Immature natural killer cell (primary cell): ENCODE results near the gene HSDL1. TPM values are rescaled to one million over a fixed set of nuclear protein-coding genes. Genes with fewer than 3 reads are reported as not detected.

ENCODE experiments used
- DNase-seq, 3 donors: peaks; one replicate each; pipeline ENCODE4 v3.0.0; 2022; ENCODE audit warnings: mixed read lengths in 1 of 3
- H3K27ac Mint-ChIP-seq, 6 donors: one replicate each; pipeline ENCODE4 v1.8.0; 2020; ENCODE audit warnings: mixed read lengths in 6 of 6, mild to moderate bottlenecking in 5 of 6, inconsistent platforms in 4 of 6, moderate library complexity in 3 of 6
- H3K27me3 Mint-ChIP-seq, 3 donors: one replicate each; pipeline ENCODE4 v1.8.0; 2020 to 2021; ENCODE audit warnings: low read depth in 3 of 3, mild to moderate bottlenecking in 3 of 3, mixed read lengths in 3 of 3, moderate library complexity in 3 of 3, inconsistent platforms in 1 of 3
- H3K36me3 Mint-ChIP-seq, 3 donors: one replicate each; pipeline ENCODE4 v1.8.0; 2020; ENCODE audit warnings: mixed read lengths in 3 of 3, inconsistent platforms in 2 of 3, mild to moderate bottlenecking in 2 of 3
- H3K4me1 Mint-ChIP-seq, 2 donors: one replicate each; pipeline ENCODE4 v1.8.0; 2020; ENCODE audit warnings: inconsistent platforms in 2 of 2, mild to moderate bottlenecking in 2 of 2, mixed read lengths in 2 of 2, moderate library complexity in 1 of 2
- H3K4me3 Mint-ChIP-seq, 5 donors: one replicate each; pipeline ENCODE4 v1.8.0; 2020; ENCODE audit warnings: mild to moderate bottlenecking in 5 of 5, mixed read lengths in 5 of 5, inconsistent platforms in 3 of 5, moderate library complexity in 3 of 5
- H3K9me3 Mint-ChIP-seq, 6 donors: one replicate each; pipeline ENCODE4 v1.8.0; 2020; ENCODE audit warnings: mild to moderate bottlenecking in 6 of 6, mixed read lengths in 6 of 6, inconsistent platforms in 4 of 6, moderate library complexity in 3 of 6
- polyA plus RNA-seq, 3 donors: library from polyadenylated mRNA; unstranded; fragments of 300-500 nt; fragmentation: Illumina TruSeq; gene quantifications; one replicate each; pipeline ENCODE4 v1.2.3, GENCODE V29; 2021

The HSDL1 gene
- polyA plus RNA-seq, 3 donors from 2014 or later = 6.9 to 13.8 (median 12.2) TPM

GRCh38 chr16:84103678-84104077 lies 41.3 kb downstream of the HSDL1 start:
- peaks cover 33 to 70% of the 10 kb centered on the region in 2 donors for H3K4me1 Mint-ChIP-seq
- no peaks in the 10 kb centered on the region for H3K9me3 Mint-ChIP-seq
- no peak for DNase-seq
- peaks cover 0 to 4% (median 0%) of the 10 kb centered on the region in 3 donors for H3K27me3 Mint-ChIP-seq
- H3K27ac Mint-ChIP-seq = no peak overlapping the region
- H3K36me3 Mint-ChIP-seq = peaks cover 5 to 8% (median 5%) of the 10 kb centered on the region in 3 donors
- no peak overlapping the region for H3K4me3 Mint-ChIP-seq

GRCh38 chr16:84098939-84099338 lies 46.0 kb downstream of the HSDL1 start:
- no peak overlapping the region for H3K27ac Mint-ChIP-seq
- H3K27me3 Mint-ChIP-seq = peaks cover 0 to 4% (median 0%) of the 10 kb centered on the region in 3 donors
- H3K9me3 Mint-ChIP-seq = no peaks in the 10 kb centered on the region
- H3K4me1 Mint-ChIP-seq = peaks cover 12 to 36% of the 10 kb centered on the region in 2 donors
- DNase-seq = no peak
- no peak overlapping the region for H3K4me3 Mint-ChIP-seq
- H3K36me3 Mint-ChIP-seq = peaks cover 5 to 35% (median 13%) of the 10 kb centered on the region in 3 donors

- H3K9me3 Mint-ChIP-seq = no peaks in the 10 kb centered on the region
- H3K27me3 Mint-ChIP-seq = peaks cover 0 to 4% (median 0%) of the 10 kb centered on the region in 3 donors
- no peak overlapping the region for H3K4me3 Mint-ChIP-seq
- H3K36me3 Mint-ChIP-seq = peaks cover 18 to 51% (median 37%) of the 10 kb centered on the region in 3 donors
- peaks cover 5 to 17% of the 10 kb centered on the region in 2 donors for H3K4me1 Mint-ChIP-seq
- DNase-seq = no peak
- H3K27ac Mint-ChIP-seq = no peak overlapping the region
Measured at GRCh38 chr16:84096447-84097005, 48.5 kb downstream of the HSDL1 start.

GRCh38 chr16:84095466-84095865 lies 49.5 kb downstream of the HSDL1 start:
- H3K9me3 Mint-ChIP-seq = no peaks in the 10 kb centered on the region
- H3K27ac Mint-ChIP-seq = no peak overlapping the region
- peaks cover 0 to 4% (median 0%) of the 10 kb centered on the region in 3 donors for H3K27me3 Mint-ChIP-seq
- H3K4me1 Mint-ChIP-seq = peaks cover 4 to 14% of the 10 kb centered on the region in 2 donors
- H3K36me3 Mint-ChIP-seq = peaks cover 20 to 58% (median 45%) of the 10 kb centered on the region in 3 donors
- no peak overlapping the region for H3K4me3 Mint-ChIP-seq
- no peak for DNase-seq

GRCh38 chr16:84093879-84094270 lies 51.1 kb downstream of the HSDL1 start:
- Mint-ChIP-seq H3K27ac (no peak overlapping the region), H3K27me3 (peaks cover 0 to 2% (median 0%) of the 10 kb centered on the region in 3 donors), H3K4me3 (no peak overlapping the region), H3K36me3 (peaks cover 24 to 65% (median 51%) of the 10 kb centered on the region in 3 donors), H3K9me3 (no peaks in the 10 kb centered on the region), H3K4me1 (peaks cover 6 to 12% of the 10 kb centered on the region in 2 donors)
- DNase-seq = no peak

- Mint-ChIP-seq H3K4me3 (no peak overlapping the region), H3K27ac (no peak overlapping the region), H3K36me3 (peaks cover 24 to 64% (median 50%) of the 10 kb centered on the region in 3 donors), H3K27me3 (peaks cover 0 to 2% (median 2%) of the 10 kb centered on the region in 3 donors), H3K9me3 (no peaks in the 10 kb centered on the region), H3K4me1 (peaks cover 12 to 14% of the 10 kb centered on the region in 2 donors)
- DNase-seq = no peak
Measured at GRCh38 chr16:84093120-84093878, 51.7 kb downstream of the HSDL1 start.

GRCh38 chr16:84091460-84091859 lies 53.5 kb downstream of the HSDL1 start:
- no peak for DNase-seq
- H3K4me3 Mint-ChIP-seq = no peak overlapping the region
- H3K36me3 Mint-ChIP-seq = peaks cover 29 to 58% (median 50%) of the 10 kb centered on the region in 3 donors
- peaks cover 0 to 2% (median 2%) of the 10 kb centered on the region in 3 donors for H3K27me3 Mint-ChIP-seq
- H3K27ac Mint-ChIP-seq = no peak overlapping the region
- peaks cover 26 to 31% of the 10 kb centered on the region in 2 donors for H3K4me1 Mint-ChIP-seq
- no peaks in the 10 kb centered on the region for H3K9me3 Mint-ChIP-seq

- peaks cover 32 to 37% of the 10 kb centered on the region in 2 donors for H3K4me1 Mint-ChIP-seq
- no peak for DNase-seq
- H3K36me3 Mint-ChIP-seq = peaks cover 29 to 64% (median 54%) of the 10 kb centered on the region in 3 donors
- H3K27ac Mint-ChIP-seq = no peak overlapping the region
- no peak overlapping the region for H3K4me3 Mint-ChIP-seq
- H3K27me3 Mint-ChIP-seq = peaks cover 0 to 2% (median 0%) of the 10 kb centered on the region in 3 donors
- H3K9me3 Mint-ChIP-seq = no peaks in the 10 kb centered on the region
Measured at GRCh38 chr16:84090211-84090610, 54.8 kb downstream of the HSDL1 start.

- Mint-ChIP-seq H3K9me3 (no peaks in the 10 kb centered on the region), H3K27me3 (peaks cover 0 to 2% (median 0%) of the 10 kb centered on the region in 3 donors), H3K27ac (peak overlapping the region in 3 of 6 donors; percentile 4 to 80 (median 72)), H3K4me3 (peak overlapping the region in 2 of 5 donors; percentile 16 to 21), H3K36me3 (peaks cover 29 to 56% (median 50%) of the 10 kb centered on the region in 3 donors), H3K4me1 (peaks cover 32 to 37% of the 10 kb centered on the region in 2 donors)
- peak; percentile 12 to 24 (median 15) for DNase-seq
Measured at GRCh38 chr16:84088695-84089395, 56.1 kb downstream of the HSDL1 start.

GRCh38 chr16:84087466-84088151 lies 57.4 kb downstream of the HSDL1 start:
- Mint-ChIP-seq H3K27ac (peak overlapping the region in 3 of 6 donors; percentile 1 to 55 (median 48)), H3K36me3 (peaks cover 20 to 50% (median 38%) of the 10 kb centered on the region in 3 donors), H3K4me3 (peak overlapping the region in 1 of 5 donors; percentile 0), H3K4me1 (peaks cover 32 to 37% of the 10 kb centered on the region in 2 donors), H3K9me3 (no peaks in the 10 kb centered on the region), H3K27me3 (peaks cover 0 to 2% (median 0%) of the 10 kb centered on the region in 3 donors)
- DNase-seq = no peak

GRCh38 chr16:84087001-84087400 lies 58.0 kb downstream of the HSDL1 start:
- Mint-ChIP-seq H3K36me3 (peaks cover 18 to 47% (median 32%) of the 10 kb centered on the region in 3 donors), H3K9me3 (no peaks in the 10 kb centered on the region), H3K4me3 (no peak overlapping the region), H3K27ac (peak overlapping the region in 1 of 6 donors; percentile 55), H3K27me3 (peaks cover 0 to 2% (median 0%) of the 10 kb centered on the region in 3 donors), H3K4me1 (peaks cover 32 to 37% of the 10 kb centered on the region in 2 donors)
- no peak for DNase-seq

GRCh38 chr16:84086341-84086740 lies 58.6 kb downstream of the HSDL1 start:
- Mint-ChIP-seq H3K27ac (peak overlapping the region in 2 of 6 donors; percentile 45 to 77), H3K4me1 (peaks cover 32 to 37% of the 10 kb centered on the region in 2 donors), H3K27me3 (peaks cover 0 to 2% (median 0%) of the 10 kb centered on the region in 3 donors), H3K36me3 (peaks cover 14 to 45% (median 25%) of the 10 kb centered on the region in 3 donors), H3K9me3 (no peaks in the 10 kb centered on the region), H3K4me3 (no peak overlapping the region)
- DNase-seq = no peak

- H3K4me3 Mint-ChIP-seq = no peak overlapping the region
- peaks cover 14 to 45% (median 28%) of the 10 kb centered on the region in 3 donors for H3K36me3 Mint-ChIP-seq
- peaks cover 0 to 2% (median 0%) of the 10 kb centered on the region in 3 donors for H3K27me3 Mint-ChIP-seq
- H3K27ac Mint-ChIP-seq = peak overlapping the region in 4 of 6 donors; percentile 32 to 77 (median 40)
- H3K4me1 Mint-ChIP-seq = peaks cover 32 to 37% of the 10 kb centered on the region in 2 donors
- DNase-seq = no peak
- no peaks in the 10 kb centered on the region for H3K9me3 Mint-ChIP-seq
Measured at GRCh38 chr16:84085773-84086172, 59.2 kb downstream of the HSDL1 start.
